GM18867 (cell line): Measurements from ENCODE around the gene PIGA.
"Not testable (repeated sequence)": the region's sequence is repeated elsewhere in the genome, so short reads cannot be mapped to it uniquely, and the experiment has no call there.

Experiments
- ATAC-seq: cut with Tn5 transposase; IDR thresholded peaks from one replicate; pipeline ENCODE4 v1.9.1; 2021; ENCODE audit warnings: mild to moderate bottlenecking, moderate library complexity; ENCODE audit not compliant: unreplicated experiment

Gene PIGA

GRCh38 chrX:15321447-15321846, 13.9 kb downstream of the PIGA start:
- no peak for ATAC-seq

- no peak for ATAC-seq
Measured at GRCh38 chrX:15320297-15320696, 15.0 kb downstream of the PIGA start.

GRCh38 chrX:15319075-15319474, 16.2 kb downstream of the PIGA start:
- ATAC-seq: no peak

GRCh38 chrX:15315509-15315908, 19.8 kb downstream of the PIGA start, which contains the start of gene ASB11:
ASB11 (minus strand) TSS chrX:15315640; CDS start chrX:15315605, 35 bp downstream.
- no peak for ATAC-seq

- no peak for ATAC-seq
Measured at GRCh38 chrX:15314472-15314871, 20.9 kb downstream of the PIGA start.

GRCh38 chrX:15311119-15311518, 24.2 kb downstream of the PIGA start:
- no peak for ATAC-seq

- ATAC-seq: no peak
Measured at GRCh38 chrX:15310117-15310516, 25.2 kb downstream of the PIGA start.

GRCh38 chrX:15305899-15306298, 29.4 kb downstream of the PIGA start:
- not testable (repeated sequence) for ATAC-seq

GRCh38 chrX:15301924-15302323, 33.4 kb downstream of the PIGA start:
- peak; percentile 61 for ATAC-seq

GRCh38 chrX:15299941-15300851, 35.1 kb downstream of the PIGA start:
- no peak for ATAC-seq

- no peak for ATAC-seq
Measured at GRCh38 chrX:15298780-15299179, 36.5 kb downstream of the PIGA start.

GRCh38 chrX:15298201-15298600, 37.1 kb downstream of the PIGA start:
- no peak for ATAC-seq

GRCh38 chrX:15293451-15293850, 41.9 kb downstream of the PIGA start:
- no peak for ATAC-seq

- ATAC-seq: no peak
Measured at GRCh38 chrX:15292861-15293260, 42.5 kb downstream of the PIGA start.

GRCh38 chrX:15277604-15278003, 57.7 kb downstream of the PIGA start:
- ATAC-seq: no peak

- no peak for ATAC-seq
Measured at GRCh38 chrX:15274946-15275345, 60.4 kb downstream of the PIGA start.

- not testable (repeated sequence) for ATAC-seq
Measured at GRCh38 chrX:15273275-15273674, 62.0 kb downstream of the PIGA start.

- ATAC-seq: no peak
Measured at GRCh38 chrX:15271757-15272156, 63.6 kb downstream of the PIGA start.

- peak; percentile 54 for ATAC-seq
Measured at GRCh38 chrX:15269618-15270521, 65.5 kb downstream of the PIGA start, which contains the start of gene ASB9. ASB9 (minus strand) TSS chrX:15270083; CDS start chrX:15269874, 209 bp downstream.
